ENCODE data around the gene CUL4A.

GRCh38 chr13:113223070-113223469, 13.7 kb downstream of the CUL4A start:
- TF ChIP-seq CTCF (conservative IDR thresholded peaks at IDR 0.05; ENCODE audit: low read depth in 2 of 2): no peak
- no peak for TF ChIP-seq POLR2AphosphoS5 (IDR thresholded peaks at IDR 0.05; ENCODE audit: low read depth)
- TF ChIP-seq JUNB (IDR thresholded peaks at IDR 0.05; ENCODE audit: unreplicated experiment): no peak
- TF ChIP-seq REST (IDR thresholded peaks at IDR 0.05; ENCODE audit: unreplicated experiment): no peak
- no peak for TF ChIP-seq EZH2phosphoT487 (IDR thresholded peaks at IDR 0.05; ENCODE audit: unreplicated experiment)
- TF ChIP-seq ETS1 (IDR thresholded peaks at IDR 0.05): no peak
